Islet precursor cell (in vitro differentiated cells): Measurements from ENCODE around the gene TRAFD1.
A peak's percentile ranks its signal among the peaks of the same experiment; 100 is the strongest.

Experiments
- DNase-seq: peaks from one replicate; pipeline ENCODE4 v3.0.0-alpha.2; 2018

TRAFD1 gene

DNA sequence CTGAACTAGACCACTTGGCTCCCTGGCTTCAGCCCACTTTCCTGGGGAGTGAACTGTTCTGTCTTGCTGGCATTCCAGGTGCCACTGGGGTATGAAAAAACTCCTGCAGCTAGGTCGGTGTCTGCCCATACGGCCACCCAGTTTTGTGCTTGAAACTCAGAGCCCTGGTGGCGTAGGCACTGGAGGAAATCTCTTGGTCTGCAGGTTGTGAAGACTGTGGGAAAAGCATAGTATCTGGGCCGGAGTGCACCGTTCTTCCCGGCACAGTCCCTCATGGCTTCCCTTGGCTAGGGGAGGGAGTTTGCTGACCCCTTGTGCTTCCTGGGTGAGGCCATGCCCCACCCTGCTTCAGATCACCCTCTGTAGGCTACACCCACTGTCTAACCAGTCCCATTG lies 33.8 kb downstream of the TRAFD1 start:
- no peak for DNase-seq

DNA sequence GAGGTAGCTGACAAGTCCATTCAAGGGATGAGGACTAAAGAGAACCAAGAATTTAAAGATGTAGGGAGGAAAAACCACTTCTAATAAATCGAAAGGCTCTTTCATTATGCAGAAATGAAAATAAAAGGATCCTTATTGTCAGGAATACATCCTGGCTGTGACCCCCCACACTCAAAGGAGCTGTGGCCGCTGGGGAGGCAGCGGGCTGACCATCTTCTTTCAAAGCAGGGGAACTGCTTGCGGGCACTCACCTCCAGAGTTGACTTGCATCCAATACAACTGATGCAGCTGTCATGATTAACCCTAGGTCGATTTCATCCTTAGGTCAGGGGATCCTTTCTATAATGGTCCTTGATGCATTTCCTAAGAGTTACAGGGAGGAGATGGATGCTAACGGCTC lies 35.3 kb downstream of the TRAFD1 start:
- no peak for DNase-seq

DNA sequence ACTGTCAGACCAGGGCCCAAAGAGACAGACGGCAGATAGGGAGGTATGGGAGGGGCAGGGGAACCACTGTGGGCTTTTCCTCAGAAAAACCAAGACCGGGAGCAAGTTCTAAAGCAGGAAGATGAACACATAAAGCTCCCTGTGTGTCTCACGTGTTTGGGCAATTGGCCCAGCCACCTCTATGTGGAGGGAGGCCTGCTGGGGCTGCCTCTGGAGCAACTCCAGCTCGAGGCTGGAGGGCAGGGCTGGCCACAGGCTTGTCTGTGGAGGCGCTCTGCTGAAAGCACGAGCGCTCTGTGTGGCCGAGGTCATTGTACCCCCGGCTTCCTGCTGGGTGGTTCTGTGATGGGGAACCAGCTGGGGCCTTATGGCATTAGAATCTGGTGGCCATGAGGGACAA lies 36.4 kb downstream of the TRAFD1 start:
- DNase-seq: no peak

DNA sequence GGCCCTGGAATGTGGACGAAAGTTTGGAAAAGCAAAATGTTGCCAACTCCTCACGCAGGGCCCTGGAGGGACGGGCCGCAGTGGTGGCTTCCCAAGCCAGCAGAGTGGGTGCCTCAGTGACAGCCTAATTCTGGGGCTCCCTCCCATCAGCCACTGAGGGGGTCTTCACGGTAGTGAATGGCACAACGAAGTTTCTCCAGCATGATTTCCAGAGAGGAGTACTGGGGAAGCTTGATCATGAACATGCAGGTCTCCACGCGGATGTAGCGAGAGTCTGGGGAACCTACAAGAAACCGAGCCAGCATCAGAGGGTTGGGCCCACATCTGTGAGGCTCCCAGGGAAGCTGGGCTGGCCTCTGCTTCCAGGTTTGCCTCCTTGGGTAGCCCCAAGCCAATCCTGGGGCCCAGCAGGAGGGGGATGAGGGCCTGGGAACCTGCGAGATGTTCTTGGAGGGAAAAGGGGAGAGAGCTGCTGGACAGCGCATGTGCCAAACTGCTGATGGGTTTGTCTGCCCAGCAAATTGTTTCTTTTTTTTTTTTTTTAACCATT lies 37.0 kb downstream of the TRAFD1 start:
- DNase-seq: no peak

DNA sequence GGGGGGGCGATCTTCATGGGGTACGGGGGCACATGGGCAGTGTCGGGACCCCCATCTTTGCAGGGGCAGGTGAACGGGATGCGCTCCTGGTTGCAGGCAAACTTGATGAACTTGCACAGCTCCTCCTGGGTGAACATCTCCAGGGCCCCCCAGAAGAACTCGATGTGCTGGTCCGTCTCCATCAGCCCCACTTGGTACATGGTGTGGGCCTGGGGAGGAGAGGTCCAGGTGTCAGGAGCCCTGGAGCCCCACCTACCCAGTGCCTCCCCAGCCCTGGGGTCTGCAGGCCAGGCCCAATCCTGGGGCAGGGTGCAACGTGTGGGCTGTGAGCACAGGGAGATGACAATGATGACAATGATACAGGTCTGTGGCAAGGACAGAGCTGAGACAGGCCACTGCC lies 37.7 kb downstream of the TRAFD1 start:
- DNase-seq: no peak

DNA sequence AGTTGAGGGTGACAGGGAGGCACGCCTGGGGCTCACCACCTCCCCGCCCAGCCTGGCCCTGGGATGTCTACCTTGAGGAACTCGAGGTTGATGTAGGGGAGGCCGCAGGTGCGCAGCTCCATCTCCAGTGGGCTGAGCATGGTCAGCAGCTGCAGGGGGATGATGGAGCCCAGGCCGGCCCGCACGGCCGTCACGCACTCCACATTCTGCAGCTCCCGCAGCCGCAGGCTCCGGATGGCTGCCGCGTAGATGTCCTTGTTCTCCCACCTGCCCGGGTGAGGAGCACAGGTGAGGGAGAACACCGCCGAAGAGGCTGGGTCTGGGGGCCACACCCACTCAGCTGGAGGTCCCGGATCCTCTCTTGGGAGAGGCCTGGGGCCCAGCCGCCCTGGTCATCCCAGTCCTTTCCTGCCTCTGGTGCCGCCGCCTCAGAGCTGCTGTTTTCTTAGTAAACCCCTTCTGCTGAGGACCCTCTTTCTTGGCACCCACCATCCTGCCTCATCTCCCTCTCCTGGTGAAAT lies 38.2 kb downstream of the TRAFD1 start:
- peak; percentile 51 for DNase-seq

DNA sequence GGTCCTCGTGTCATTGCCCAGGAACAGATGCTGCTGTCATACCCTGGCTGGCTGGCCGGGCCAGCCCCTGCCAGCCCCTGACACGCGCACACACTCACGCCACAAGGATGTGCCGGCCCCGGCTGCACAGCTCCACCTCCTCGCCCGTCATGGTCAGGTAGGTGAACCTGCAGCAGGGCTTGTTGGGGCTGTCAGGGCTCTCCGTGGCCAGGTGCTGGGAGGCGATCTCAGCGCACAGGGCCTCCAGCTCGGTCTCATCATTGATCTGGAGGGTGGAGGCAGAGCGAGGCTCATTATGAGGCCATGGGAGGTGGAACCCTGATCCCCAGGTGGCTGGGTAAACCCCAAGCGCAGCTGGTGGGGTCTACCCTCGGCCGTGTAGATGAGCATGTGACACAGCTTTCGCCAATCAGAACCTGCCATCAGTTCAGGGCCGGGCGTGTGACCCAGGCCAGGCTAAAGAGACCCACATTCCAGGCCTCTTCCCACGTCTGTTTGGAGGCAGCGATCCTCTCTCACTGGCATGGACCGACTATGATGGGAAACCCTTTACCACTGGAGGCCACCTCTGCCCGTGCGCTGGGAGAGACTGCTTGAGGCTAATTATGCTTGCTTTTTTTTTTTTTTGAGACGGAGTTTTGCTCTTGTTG lies 38.8 kb downstream of the TRAFD1 start:
- DNase-seq: peak; percentile 54

DNA sequence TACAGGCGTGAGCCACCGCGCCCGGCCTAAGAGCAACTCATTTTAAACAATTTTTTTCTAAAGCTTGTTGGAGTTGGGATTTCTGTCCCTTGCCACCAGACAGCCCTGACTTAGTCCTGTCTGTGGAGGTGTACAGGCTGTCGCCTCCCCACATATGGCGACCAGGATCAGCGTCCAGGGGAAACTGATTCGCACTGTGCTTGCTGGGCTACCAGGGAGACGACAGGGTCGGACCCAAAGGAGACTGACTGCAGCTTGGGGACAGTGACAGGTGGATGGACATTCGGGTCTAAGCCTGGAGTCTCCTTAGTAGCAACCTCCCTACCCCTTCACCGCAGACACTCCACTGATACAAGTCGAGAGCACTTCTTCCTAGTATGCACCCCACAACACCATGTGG lies 40.3 kb downstream of the TRAFD1 start:
- DNase-seq: peak; percentile 46

DNA sequence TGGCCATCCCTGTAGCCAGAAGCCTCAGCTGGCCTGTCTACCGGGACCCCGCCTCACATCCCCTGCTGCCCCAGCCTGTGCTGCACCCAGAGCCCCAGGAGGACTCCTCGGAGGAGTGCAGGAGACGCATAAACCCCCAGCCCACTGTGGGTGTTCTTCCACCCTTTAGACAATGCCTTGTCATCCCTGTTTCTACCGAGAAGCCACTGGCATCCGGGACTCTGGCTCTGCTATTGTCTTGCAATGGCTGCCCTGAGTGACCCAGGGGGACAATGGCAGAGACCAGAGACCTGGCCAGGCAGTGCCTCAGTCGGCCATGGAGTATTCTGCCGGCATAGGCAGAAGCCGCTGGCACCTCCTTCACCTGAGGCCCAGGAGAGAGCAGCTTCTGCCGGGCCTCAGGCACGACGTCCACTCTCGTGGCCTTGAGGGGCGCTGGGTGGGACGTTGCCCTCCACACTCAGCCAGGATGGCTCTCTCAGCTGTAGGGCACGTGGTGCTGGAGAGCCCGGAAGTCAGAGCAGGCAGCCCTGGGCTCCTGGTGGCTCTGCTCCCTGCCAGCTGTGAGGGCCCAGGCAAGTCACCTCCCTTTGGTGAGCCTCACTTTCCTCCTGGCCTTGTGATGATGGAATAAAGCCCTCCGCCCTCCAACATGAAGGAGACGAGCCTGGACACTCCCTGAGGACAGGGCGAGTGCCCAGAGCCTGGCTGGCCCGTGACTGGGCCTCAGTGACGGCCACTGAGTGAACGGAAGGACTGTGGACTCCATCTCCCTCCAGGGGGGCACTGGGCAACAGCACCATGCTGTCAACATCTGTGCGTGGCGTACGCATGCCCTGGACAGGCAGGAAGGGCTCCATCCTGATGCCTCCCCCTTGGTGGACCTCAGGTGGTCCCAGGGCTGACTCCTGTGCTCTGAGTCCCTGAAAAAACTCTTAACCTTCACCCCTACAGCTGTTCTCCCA lies 41.0 kb downstream of the TRAFD1 start:
- peak; percentile 55 for DNase-seq

DNA sequence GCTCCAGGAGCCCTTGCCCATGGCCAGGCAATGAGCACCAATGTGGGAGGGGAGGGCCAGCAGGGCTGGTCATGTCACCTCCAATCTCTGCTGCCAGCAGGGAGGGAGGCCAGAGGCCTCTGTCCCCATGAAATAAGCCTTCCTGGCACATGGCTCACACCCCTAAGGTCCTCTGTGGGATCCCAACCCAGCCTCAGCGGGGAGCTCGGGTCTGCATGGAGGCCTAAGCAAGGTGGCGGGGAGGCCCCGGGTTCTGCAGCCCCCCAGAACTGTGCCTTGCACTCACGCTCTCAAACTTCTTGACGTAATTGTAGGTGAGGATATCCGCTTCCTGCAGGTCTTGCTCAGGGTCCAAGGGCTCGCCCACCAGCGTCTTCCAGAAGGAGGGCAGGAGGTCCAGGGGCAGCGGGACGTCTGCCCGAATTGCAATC lies 41.7 kb downstream of the TRAFD1 start:
- DNase-seq: peak; percentile 59

DNA sequence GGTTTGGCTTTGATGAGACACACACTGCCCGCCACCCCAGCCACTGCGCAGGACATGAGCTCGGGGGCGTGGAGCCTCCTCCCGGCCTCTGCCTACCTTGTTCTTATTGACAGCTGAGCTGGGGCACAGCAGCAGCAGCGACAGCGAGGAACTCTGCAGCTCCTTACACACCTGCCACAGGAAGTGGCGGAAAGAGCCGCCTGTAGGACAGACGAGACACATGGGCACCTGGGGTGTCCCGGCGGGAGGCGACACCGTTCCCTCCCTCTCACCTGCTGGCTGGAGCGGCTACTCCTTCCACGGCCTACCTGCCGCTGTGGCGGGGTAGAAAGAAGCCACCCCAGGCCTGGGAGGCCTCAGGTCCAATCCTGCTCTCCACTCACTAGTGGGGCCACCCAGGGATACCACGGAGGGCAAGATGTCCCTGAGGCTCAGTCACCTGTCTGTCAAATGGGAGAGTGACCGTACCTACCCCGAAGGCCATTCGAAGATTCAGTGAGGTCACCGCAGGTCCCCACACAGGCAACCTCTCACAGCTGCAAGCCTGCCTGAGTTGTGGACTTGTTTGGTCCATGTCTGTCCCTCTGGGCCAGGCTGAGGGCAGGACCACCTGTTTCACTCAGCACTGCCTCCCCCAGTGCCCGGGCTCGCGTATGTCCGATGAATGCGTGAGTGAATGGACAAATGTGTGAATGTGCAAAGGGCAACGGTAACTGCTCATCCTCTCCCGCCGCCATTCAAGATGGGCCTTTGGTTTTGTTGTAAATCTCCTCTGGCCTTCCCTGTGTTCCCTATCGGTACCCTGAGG lies 42.6 kb downstream of the TRAFD1 start:
- DNase-seq: no peak

DNA sequence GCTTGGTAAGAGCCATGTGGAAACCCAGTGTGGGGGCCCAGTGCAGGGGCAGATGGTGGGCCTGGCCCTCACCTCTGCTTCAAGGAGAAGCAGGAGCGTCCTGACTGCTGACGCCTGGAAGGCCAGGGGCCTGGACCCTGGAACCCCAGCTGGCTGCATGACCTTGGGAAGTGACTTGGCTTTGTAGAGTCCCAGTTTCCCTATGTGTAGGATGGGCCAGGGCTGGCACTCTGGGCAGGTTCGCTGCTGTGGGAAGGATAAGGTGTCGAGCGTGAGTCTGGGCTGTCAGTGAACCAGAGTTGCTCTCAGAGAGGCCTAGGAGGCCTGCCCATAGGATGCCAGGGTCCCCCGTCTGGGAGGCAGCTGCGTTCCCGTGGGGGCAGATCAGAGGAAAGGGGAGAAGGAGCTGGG lies 43.2 kb downstream of the TRAFD1 start:
- DNase-seq: no peak

DNA sequence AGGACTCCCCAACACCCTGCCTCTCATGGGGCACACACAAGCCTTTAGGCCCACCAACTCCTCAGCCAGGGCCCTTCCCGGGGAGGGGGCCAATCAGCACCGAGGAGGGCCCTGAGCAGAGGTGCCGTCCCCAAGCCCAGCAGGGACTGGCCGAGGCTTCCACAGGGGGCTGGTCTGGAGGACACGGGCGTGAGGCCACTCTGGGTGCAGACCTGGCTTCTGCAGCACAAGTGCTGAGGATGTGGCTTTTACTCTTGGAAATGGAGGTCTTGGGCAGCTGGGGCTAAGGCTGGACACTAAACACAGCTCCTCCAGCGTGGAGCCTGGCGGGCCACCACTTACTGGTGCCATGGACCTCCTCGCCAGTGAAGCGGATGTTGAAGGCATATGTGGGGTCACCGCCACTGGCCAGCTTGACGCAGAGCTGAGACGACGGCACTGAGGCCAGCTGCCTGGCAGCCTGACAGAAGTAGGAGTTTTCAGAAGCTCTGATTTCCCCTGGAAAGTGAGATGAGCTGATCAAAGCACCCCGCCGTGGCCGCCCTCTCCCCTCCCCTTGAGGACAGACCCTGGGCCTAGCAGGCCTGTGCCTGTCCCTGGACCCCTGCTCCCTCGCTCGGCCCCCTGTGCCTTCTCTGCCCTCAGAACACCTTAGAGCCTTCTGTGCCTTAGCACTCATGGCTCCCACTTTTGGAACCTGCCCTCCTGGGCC lies 44.0 kb downstream of the TRAFD1 start:
- peak; percentile 53 for DNase-seq

DNA sequence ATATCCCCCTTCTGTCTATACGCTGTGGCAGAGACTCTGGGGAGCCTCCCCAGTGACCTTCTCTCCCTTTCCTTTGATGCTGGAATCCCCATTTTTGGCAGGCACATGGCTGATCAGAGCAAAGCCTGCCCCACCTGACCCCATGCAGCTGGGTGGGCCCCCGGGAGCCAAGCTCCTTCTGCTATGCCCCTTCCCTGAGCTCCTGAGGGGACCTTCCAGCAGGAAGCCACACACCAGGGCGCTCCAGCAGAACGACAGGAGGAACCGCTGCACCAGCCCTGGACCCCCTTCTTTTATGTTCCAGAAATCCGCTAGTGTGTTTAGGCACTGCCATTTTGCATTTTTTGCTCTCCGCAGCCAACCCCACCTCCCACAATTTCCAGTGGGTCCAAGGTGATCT lies 44.6 kb downstream of the TRAFD1 start:
- peak; percentile 54 for DNase-seq

DNA sequence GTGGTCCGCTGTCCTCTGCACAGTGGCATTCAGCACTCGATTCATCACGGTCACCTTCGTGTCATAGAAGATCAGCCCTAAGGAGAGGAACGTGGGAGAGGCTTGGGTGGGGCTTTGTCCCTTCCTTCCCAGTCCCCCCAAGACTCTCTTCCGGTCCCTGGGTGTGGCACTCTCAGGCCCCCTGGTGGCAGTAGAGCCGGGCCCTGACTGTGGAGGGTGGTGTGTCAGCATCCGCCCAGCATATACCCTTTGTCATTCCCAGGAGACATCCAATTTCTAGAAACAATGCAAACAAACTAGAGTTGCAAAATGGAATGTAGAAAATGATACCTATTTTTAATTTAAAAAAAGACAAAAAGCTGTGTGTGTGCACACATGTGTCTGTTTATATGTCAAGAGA lies 45.0 kb downstream of the TRAFD1 start:
- DNase-seq: peak; percentile 67

DNA sequence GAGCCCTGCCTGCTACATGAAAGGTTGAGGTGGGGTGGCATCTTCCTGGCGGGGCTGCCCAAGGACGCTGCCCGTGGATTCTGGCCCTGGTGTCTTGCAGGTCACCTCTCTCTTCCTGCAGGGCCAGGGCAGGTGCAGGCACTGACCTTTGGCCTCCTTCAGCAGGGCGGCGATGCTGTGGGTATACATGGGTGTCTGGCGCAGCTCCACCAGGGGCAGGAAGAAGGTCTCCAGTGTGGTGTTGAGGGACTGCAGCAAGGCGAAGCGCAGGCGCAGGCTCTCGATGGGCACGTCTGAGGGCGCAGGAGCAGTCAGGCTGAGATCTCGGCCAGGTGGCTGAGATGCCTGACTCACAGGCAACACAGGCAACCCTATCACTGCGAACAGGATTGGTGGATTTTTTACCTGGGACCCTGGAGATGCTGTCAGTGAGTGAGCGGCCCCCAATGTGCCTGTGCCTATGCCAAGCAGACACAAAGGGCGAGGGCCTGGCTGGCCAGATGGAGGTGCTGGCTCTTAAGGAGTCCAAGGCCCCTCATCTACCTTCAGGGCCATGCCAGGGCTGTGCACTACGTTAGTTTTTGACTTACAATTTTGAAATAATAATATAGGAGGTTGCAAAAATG lies 45.7 kb downstream of the TRAFD1 start:
- DNase-seq: peak; percentile 54

DNA sequence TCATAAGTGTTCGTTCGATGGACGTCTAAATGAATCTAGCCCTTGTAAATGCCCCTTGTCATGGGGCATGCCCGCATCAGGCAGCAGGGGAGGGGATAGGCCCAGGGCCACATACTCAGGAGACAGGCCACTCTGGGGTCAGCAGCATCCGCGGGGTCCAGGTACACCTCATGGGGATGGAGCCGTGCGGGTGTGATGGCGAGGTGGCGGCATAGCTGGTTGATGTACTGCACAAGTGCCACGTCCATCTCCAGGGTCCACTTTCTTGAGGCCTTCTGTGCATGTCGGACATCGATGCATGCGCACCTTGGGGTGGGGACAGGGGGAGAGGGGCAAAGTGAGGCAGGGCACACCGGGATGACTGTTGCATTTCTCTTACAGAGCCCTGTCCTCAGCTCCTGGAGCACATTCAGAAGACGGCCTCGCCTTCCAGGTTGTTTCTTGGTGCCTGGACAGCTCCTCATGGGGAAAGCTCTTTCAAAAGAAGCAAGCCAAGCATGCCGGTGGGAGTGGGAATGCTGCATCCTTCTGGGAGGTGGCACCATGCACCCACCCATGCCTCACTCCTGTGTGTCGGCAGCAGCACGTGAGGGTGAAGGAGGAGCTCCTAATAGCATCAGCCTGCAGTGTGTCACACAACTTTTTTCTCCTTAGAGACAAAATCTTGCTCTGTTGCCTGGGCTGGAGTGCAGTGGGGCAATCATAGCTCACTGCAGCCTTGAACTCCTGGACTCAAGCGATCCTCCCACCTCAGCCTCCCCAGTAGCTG lies 47.4 kb downstream of the TRAFD1 start:
- DNase-seq: peak; percentile 49

DNA sequence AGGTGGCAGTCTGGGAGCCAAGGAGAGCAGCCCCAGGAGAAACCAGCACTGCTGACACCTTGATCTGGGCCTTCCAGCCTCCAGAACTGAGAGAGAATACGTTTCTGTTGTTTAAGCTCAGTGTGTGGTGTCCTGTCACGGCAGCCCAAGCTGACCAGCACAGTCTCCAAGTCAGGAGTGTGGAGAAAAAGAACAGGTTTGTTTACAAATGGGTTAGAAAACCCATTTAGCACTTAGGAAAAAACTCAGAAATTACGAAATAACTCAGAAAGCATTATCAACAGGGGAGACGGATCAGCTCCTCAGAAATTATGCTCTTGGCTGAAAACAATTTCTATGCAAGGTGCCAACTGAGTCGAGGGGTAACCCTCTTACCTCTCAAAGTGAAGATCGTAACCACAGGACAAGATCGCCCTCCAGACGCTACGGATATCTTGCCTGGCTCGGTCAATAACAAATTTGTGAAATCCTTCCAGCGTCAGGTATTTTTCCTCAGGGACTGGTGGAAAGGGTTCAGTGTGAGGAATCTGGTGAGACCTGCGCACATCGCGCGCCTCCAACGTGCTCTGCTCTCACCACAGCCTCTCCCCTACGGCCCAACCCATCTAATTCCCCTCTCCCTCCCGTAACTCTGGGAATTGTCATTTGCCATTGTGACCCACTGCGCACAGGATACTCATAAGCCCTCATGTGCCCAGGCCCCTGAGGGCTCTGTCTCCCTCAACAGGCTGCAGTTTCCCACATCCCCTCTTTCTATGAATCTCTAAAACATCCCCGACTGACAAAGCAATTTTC lies 50.2 kb downstream of the TRAFD1 start:
- DNase-seq: no peak

DNA sequence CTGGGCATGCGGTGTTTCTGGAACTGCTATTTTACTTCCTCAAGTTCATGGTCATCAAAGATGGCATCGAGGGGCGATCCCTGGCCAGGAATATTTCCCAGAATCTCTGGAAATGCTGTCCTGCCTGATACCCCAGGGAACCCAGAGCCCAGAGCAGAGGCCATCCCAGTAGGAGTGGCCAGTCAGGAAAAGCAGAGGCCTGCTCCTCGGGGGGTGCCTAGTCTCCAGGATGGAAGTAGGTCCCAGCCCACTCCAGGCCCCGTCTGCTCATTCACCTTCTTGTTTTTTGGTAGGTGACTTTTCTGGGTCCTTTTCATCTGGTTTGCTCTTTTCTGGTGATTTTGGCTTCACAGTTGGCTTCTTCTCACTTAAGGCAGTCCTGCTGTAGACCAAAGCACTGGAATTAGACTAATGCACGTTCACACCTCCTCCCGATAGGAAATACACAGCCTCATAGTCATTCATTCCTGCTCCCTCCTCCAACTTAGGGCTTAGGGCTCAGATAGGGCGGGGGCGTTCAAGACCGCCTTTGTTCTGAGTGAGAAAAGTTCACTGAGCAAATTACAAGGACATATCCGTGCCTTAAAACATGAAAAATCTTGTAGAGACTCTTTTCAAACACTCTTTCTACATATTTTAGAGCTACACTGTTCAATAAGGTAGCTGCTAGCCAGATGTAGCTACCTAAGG lies 51.1 kb downstream of the TRAFD1 start:
- DNase-seq: peak; percentile 35
